Measurements from ENCODE around the gene CCDC60.

DNA sequence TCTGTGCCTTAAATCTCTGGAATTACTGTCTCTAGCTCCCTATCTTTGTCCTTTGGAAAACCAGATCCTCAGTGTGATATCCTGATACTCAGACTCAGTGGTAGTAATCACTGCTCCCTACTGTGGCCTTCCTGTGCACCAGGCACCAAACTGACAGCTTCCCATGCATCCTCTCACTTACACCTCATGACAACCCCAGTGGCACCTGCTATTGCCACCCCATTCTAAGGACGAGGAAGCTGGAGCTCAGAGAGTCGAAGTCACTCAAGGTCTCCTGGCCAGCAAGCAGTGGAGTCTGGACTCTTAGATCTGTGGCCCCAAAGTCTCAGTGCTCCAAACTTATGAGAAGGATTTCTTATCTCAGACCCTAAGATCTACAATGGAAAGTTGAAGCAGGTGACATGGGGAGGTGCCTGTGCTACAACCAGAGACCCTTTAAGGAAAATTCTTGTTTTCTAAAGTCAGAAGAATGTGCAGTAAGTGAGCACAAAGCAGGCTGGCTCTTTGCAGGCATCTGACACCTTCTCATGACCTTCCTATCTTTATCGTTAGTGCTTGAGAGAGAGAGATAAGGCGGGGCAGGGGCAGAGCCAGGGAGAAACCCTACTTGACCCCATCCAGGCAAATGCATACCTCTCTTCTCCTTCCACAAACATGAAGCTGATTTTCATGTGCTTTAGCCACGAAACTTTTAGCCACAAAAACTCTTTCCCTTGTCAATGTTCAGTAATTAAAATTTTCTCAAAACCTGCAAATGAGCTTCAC lies 47.1 kb downstream of the CCDC60 start:
- TF ChIP-seq FOXA1 (IDR thresholded peaks at IDR 0.05) = no peak
- TF ChIP-seq BHLHE40 (IDR thresholded peaks at IDR 0.05; ENCODE audit: borderline replicate concordance) = no peak
- no peak for TF ChIP-seq ZNF384 (IDR thresholded peaks at IDR 0.05)
- TF ChIP-seq SP1 (IDR thresholded peaks at IDR 0.05) = no peak
- no peak for TF ChIP-seq FOXM1 (IDR thresholded peaks at IDR 0.05; ENCODE audit: borderline replicate concordance)
- TF ChIP-seq CTBP1 (IDR thresholded peaks at IDR 0.05; ENCODE audit: borderline replicate concordance) = no peak
